CD1c-positive myeloid dendritic cell (primary cell): ENCODE data around the gene SEC24C.

ENCODE experiments used
- DNase-seq: peaks from one replicate; pipeline ENCODE4 v3.0.0-alpha.2; 2016; ENCODE audit errors: extremely low spot score

SEC24C gene

GRCh38 chr10:73810735-73811465, 66.7 kb downstream of the SEC24C start:
- peak; percentile 38 for DNase-seq

GRCh38 chr10:73812657-73813056, 68.5 kb downstream of the SEC24C start:
- no peak for DNase-seq

- no peak for DNase-seq
Observed at GRCh38 chr10:73813333-73813732, 69.2 kb downstream of the SEC24C start.

GRCh38 chr10:73814276-73814895, 70.2 kb downstream of the SEC24C start:
- no peak for DNase-seq

GRCh38 chr10:73814896-73815718, 70.9 kb downstream of the SEC24C start:
- DNase-seq, result peak; percentile 26

GRCh38 chr10:73815719-73816030, 71.5 kb downstream of the SEC24C start:
- no peak for DNase-seq

GRCh38 chr10:73816917-73817729, 73.0 kb downstream of the SEC24C start:
- no peak for DNase-seq

- no peak for DNase-seq
Observed at GRCh38 chr10:73817826-73818225, 73.7 kb downstream of the SEC24C start.

GRCh38 chr10:73818402-73818801, 74.2 kb downstream of the SEC24C start:
- DNase-seq, result no peak

GRCh38 chr10:73819081-73819480, 74.9 kb downstream of the SEC24C start:
- DNase-seq, result peak; percentile 63

GRCh38 chr10:73819513-73820093, 75.4 kb downstream of the SEC24C start:
- DNase-seq, result no peak
